Stimulated activated CD4-positive, alpha-beta T cell treated with anti-CD3 and anti-CD28 coated beads, Interleukin-12 subunit alpha, Interleukin-12 subunit beta, amount 100 ng/mL, for 4 hours (primary cell): ENCODE data around the gene DDA1.
"Not testable (repeated sequence)": the region's sequence is repeated elsewhere in the genome, so short reads cannot be mapped to it uniquely, and the experiment has no call there.

Experiments
- DNase-seq: peaks from one replicate; pipeline ENCODE4 v3.0.0-alpha.2; 2020

Gene DDA1

DNA sequence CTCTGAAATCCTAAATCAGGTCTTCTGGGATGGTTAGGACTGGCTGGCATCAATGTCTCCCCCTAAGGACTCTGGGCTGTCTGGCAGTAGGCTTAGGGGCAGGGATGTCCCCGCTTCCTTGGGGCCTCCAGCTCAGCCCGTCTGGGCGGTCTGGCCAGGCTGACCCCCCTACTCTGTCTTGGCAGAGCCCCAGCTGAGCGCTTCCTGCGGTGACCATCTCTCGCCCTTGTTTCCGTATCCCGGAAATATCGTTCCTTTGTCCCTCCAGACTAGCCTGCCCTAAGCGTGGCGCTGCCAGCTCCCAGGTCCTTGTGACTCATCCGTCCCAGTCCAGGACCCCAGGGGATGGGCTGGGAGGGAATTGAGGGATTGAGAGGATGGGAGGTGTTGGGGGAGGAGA lies 39.3 kb downstream of the DDA1 start:
- no peak for DNase-seq

DNA sequence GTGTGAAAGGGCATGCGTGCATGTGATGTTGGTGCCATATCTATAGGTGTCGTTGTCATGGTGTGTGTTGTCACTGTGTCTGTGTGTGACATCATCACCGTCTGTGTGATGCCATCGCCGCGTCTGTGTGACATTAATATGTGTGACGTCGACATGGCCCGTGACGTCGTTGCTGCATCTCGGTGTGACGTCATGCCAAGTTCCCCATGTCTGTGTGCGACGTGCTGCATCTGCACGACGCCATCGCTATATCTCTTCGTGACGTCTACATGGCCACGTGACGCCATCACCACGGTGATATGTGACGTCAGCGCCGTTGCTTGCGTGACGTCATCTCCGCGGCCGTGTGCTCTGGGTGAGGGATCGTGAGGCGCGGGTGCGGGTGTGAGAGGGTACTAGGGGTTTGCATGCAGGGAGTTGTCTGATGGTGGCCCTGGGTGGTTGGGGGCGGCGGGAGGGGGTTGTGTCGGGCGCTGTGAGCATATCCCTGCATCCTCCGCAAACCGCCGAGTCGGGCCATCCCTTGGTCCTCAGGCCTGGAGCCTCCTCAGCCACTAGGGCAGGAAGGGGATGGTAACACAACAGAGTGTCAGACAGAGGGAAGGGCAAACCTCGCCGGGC lies 42.6 kb downstream of the DDA1 start:
- DNase-seq: no peak

GRCh38 chr19:17352608-17353280 lies 43.4 kb downstream of the DDA1 start:
- DNase-seq: no peak

- DNase-seq: no peak
Observed at GRCh38 chr19:17353386-17353785, 44.0 kb downstream of the DDA1 start.

DNA sequence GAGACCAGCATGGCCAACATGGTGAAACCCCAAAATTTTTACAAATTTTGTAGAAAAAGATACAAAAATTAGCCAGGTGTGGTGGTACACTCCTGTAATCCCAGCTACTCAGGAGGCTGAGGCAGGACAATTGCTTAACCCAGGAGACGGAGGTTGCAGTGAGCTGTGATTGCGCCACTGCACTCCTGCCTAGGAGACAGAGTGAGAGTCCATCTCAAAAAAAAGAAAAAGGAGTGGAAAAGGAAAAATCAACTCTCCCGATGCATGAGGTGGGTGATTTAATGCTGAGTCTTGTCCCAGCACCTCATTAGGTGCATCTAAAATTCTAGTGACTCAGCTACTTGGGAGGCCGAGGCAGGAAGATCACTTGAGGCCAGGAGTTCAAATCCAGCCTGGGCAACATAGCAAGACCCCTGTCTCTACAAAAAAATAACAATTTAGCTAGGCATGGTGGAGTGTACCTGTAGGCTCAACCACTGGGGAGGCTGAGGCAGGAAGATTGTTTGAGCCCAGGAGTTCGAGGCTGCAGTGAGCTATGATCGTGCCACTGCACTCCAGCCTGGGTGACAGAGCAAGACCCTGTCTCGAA lies 47.8 kb downstream of the DDA1 start:
- no peak for DNase-seq

- DNase-seq: no peak
Observed at GRCh38 chr19:17357724-17358123, 48.4 kb downstream of the DDA1 start.

DNA sequence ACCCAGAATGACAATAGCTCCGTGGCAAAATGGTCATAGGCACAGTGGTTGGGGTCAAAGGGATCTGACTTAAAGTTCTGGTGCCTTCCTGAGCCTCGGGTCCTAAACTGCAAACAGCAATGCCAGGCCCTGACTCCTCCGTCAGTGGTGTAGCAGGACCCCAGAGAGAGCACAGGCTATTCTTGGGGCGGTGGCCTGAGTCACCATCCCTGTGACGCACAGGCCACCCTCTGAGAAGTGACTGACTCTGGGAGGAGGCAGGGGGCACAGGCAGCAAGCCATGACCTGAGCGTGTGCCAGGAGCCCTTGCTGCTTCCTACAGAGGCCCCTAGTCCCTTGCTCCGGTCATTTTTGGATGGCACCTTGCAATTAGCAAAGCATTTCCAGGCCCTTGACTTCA lies 49.0 kb downstream of the DDA1 start:
- DNase-seq: no peak

GRCh38 chr19:17359905-17360800 lies 50.8 kb downstream of the DDA1 start:
- no peak for DNase-seq

DNA sequence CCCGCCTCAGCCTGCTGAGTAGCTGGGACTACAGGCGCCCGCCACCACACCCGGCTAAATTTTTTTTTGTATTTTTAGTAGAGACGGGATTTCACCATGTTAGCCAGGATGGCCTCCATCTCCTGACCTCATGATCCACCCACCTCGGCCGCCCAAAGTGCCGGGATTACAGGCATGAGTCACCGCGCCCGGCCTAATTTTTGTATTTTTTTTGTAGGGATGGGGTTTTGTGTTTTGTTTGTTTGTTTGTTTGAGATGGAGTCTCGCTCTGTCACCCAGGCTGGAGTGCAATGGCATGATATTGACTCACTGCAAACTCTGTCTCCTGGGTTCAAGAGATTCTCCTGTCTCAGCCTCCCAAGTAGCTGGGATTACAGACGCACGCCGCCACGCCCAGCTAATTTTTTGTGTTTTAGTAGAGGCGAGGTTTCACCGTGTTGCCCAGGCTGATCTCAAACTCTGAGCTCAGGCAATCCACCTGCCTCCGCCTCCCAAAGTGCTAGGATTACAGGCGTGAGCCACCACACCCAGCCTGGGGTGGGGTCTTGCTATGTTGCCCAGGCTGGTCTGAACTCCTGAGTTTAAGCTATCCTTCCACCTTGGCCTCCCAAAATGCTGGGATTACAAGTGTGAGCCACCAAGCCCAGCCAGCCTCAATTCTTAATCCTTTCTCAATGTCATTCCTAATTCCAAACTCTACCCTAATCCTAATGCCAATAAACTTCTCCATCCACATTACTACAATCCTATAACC lies 54.7 kb downstream of the DDA1 start:
- DNase-seq: not testable (repeated sequence)

DNA sequence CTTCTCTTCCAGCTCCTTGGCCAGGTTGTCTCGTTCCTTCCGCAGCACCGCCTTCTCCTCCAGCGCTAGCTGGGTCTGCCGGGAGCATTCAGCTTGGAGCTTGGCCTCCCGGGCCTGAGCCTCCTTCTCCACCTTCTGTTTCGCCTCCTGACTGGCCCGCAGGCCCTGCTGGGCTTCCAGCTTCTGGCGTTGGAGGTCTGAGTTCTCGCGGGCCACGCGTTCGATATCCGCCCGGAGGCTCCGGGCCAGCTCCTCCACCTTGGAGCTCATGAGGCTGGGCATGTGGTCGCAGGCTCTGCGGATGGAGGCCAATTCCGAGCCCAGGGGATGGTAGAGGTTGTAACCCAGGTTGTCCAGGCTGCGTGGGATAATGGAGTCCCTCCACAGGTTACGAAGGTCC lies 56.0 kb downstream of the DDA1 start:
- no peak for DNase-seq

DNA sequence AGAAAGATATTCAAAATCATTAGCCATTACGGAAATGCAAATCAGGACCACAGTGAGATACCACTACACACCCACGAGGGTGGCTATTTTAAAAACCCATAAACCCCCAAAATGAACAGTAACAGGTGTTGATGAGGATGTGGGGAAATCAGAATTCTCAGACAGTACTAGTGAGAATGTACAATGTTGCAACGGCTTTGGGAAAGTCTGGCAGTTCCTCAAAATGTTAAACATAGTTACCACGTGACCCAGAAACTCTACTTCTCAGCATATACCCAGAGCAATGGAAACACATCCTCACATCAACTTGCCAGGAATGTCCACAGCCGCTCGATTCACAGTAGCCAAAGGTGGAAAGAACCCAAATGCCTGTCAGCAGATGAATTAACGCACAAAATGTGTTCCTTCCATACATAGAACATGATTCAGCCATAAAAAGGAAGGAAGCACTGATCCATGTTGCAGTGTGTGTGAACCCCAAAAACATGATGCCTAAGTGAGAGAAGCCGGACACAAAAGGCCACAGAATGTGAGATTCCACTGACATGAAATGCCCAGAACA lies 60.7 kb downstream of the DDA1 start:
- no peak for DNase-seq
